ENCODE results near the gene GNG8.
A peak's percentile ranks its signal among the peaks of the same experiment; 100 is the strongest.

- TF ChIP-seq CTCF (IDR thresholded peaks at IDR 0.05) (no peak), POLR2A (IDR thresholded peaks at IDR 0.05) (peak; percentile 91 to 96)
These were observed 34.4 kb downstream of the GNG8 start, which contains the start of gene CALM3 for GRCh38 chr19:46601318-46602224.

Data from Peyer's patch (tissue), 4 donors.